ENCODE data around the gene IL6ST.
A peak's percentile ranks its signal among the peaks of the same experiment; 100 is the strongest.

IL6ST gene

DNA sequence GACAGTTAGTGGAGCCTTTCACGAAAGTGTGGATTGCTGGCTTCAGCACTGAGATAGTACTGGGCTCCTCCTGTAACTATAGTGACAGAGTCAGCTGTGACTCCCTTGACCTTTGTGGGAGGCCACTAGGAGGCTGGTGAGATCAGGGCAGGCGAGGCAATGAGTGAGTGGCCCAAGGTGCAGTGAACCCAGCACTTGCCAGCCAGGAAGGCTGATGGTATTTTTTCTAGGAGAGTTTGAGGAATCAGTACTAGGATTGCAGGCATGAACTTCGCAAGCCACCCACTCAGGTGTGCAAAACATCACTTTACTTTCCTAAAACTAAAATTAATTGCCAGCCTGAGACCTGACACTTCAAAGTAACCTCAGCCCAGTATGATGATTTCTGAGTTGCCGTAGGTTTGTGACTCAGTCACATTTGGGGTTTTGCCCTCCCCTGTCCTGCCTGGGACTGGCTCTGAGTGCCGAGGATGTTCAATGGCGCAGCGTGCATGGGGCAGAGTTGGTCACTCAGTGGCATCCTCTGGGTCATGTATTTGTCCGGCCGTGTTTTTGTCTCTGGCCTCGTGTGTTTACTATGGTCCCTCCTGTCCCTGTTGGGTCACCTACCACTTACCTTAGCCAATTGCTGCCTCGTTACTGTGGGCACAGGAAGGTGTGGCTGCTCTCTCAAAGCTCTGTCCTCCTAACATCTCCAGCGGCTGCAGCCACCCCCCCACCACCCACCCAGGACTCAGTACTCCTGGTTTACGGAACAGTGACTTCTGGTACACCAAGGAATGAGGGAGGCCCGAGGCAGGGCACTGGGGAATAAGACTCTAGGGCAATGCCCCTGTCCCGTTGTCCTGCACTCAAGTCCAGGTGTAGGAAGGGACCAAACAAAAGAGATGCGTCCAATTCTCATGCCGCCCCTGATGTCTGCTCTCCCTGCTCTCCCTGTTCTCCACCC lies 76.4 kb downstream of the IL6ST start:
- no peak for DNase-seq

- DNase-seq: no peak
These were observed 77.2 kb downstream of the IL6ST start for GRCh38 chr5:55917402-55918086.

DNA sequence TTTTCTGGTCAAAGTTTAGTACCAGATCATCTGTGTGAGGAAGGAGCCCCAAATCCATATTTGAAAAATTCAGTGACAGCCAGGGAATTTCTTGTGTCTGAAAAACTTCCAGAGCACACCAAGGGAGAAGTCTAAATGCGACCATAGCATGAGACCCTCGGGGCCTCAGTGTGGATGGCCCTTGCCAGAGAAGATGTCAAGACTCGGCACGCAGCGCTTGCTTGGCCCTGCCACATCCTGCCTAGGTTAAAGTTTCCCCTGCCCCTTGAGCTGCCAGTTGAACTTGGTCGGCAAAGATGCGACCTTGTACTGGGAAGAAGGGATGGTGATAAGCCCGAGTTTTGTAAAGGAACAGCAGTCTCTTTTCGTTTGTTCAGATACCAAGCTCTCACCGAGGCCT lies 77.8 kb downstream of the IL6ST start:
- no peak for DNase-seq

GRCh38 chr5:55915783-55916182 lies 79.0 kb downstream of the IL6ST start:
- DNase-seq: no peak

DNA sequence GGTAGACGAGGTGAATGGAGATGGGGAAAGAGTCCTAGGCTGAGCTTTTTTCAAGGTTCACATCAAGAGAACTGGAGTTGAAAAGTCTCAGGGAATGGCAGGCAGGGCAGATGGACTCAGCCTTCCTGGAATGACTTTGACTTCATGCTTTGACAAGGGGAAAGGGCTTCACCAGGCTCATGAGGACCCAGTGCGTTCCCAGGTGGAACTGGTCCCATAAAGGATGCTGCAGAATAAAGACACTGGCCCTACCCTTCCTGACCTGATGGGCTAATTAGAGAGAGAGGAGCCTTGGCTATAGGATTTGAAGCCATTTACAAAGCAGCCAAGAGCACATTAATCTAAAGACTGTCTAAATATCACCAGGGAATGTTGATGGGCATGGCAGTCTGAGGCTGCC lies 79.8 kb downstream of the IL6ST start:
- no peak for DNase-seq

DNA sequence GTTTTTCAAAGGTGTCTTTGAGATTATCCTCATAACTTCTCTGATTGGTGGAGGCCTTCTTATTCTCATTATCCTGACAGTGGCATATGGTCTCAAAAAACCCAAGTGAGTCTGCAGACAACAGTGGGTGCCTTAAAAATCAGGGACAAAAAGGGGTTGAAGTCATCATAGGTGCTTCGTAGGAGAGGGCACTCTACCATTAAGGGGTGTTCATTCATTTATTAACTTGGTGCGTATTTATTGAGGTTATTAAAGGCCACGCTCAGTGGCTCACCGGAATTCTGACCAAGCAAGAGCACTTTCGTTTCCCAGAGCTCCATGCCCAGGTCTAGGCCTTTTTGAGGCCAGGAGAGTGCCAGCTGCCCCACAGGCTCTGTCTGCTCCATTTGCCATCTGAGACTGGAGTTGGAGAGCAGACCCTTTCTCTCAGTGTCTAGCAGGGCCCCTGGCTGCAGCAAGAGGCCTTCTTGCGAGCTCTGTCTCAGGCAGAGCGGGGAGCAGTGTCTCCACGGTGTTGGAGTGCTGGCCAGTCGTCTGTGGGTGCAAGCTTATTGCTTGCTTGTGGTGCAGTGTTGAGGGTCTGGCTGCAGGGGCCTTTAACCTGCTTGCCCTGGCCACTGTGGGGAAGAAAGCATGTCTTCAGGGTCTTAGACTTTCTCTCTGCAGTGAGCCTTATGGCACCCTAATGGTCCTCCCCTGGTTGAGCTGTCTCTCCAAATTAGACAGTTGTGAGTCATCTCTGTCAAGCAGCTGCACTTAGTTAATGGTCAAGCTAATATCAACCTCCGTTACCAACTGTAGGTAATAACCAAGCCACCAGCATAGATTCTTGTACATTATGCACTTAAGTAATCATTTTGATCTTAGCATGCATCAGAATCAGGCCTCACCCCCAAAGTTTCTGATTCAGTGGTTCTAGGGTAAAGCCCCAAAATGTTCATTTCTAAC lies 81.0 kb downstream of the IL6ST start:
- DNase-seq: no peak

DNA sequence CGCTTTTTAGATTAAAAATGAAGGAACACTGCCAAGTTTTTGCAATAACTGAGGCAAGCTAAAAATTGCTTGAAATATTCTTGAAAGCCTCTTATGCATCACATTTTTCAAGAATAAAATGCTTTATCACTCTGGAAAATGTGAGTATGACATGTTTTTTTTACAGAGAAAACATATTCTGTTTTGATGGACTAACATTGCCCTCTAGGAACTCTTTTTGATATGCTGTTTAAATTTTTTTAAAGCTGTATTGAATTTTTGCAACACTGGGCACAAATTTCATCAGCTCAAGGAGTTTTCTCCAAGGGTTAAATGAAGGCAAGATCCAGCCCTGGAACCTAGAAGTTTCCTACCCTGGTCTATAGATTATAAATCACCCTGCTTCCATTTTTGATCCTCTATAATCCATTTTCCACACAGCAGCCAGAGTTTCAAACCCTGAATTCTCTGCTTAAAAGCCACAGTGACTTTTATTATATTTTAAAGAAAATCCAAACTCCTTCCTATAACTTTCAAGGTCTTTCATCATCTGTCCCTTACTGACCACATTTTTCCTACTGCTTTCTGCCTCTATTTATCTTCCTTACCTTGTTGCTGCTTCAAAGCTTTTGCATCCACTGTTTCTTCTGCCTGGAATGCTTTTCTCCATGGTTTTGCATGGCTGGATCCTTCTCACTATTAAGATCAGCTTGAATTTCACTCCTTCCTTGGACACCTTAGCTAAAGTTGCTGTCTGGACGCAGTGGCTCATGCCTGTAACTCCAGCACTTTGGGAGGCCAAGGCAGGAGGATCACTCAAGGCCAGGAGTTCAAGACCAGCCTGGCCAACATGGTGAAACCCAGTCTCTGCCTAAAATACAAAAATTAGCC lies 82.7 kb downstream of the IL6ST start:
- DNase-seq: no peak

DNA sequence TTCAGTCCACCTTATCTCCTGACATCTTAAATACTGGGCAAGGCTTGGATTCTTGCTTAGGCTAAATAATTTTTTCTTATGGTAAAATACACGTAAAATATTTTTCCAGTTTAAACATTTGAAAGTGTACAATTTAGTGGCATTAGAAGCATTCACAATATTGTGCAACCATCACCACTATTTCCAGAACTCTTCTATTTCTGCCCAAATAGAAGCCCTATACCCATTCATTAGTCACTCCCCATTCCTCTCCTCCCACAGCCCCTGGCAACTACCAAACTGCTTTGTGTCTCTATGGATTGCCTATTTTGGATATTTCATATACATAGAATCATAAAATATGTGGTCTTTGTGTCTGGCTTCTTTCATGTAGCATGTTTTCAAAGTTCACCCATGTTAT lies 86.0 kb downstream of the IL6ST start:
- DNase-seq: no peak

DNA sequence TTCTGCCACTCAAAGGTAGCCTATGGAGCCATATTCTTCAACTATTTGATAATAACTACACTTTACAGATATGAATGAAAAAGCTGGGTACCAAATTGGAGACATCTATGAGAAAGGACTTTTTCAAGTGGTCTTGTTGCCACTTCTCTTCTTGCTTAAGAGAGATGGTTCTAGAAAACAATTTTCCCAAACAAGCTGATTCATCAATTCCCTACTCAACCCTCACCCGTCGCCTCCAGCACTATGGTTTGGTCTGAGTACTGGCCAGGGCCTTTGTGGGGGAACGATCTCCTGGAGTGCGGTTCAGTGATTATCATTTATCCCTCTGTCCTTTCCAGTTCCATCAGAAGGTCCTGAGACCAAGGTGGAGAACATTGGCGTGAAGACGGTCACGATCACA lies 86.8 kb downstream of the IL6ST start:
- DNase-seq: no peak

GRCh38 chr5:55905251-55905650 lies 89.5 kb downstream of the IL6ST start:
- no peak for DNase-seq

- DNase-seq: no peak
These were observed 90.6 kb downstream of the IL6ST start for GRCh38 chr5:55904152-55904551.

- peak; percentile 68 to 80 for DNase-seq
These were observed 91.6 kb downstream of the IL6ST start for GRCh38 chr5:55903121-55903701.

DNA sequence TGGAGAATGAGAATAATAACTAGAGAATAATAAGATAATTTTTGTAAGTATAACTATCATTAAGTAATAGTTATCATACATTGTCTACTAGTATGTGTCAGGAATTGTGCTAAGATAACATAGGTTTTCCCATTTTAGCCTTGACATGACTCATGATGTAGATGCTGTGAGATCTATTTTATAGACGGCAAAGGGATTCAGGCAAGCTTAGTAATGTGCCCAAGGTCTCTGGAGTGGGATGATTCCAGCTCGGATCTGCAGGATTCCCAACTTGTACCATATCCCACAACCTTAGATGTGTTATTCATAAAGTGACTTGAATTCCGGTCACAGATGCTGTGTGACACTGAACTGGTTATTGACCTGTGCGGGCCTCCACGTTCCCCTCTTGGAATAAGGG lies 92.1 kb downstream of the IL6ST start:
- DNase-seq: no peak

GRCh38 chr5:55900776-55901175 lies 94.0 kb downstream of the IL6ST start:
- no peak for DNase-seq

DNA sequence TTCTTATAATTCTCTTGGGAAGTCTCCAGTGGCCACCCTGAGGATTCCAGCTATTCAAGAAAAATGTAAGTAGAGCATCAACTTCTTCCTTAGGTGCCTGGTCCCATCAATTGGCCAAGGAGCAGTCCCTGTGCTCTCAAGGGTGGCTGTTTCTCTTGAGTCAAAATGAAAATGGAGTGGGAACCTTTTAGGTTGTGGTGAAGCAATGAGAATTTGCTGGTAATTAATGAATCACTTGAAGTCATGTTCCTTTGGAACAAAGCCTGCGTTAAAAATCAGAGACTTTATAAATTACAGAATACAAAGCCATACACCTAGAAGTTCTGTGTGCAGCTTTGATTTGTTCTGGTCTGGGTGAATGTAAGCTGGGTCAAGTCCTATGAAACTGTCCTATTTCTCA lies 94.7 kb downstream of the IL6ST start:
- no peak for DNase-seq

GRCh38 chr5:55899344-55899743 lies 95.4 kb downstream of the IL6ST start:
- no peak for DNase-seq

DNA sequence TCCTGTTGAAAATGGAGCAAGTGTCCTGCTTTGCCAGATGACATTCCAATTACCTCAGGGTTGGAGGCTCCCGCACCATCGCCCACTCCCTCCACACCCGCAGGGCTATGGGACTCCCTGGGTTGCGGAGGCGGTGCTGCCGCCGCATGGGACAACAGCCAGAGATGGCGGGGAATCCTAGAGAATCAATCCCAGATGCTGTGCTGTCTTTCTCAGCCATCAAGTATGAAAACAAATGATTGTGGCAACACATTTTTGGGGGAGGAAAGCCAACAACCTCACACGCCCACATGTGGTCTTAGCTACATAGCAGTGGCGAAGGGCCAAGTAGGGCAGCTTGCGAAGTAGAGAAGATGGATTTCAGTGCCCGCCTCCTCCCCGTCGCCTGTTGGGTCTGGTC lies 96.9 kb downstream of the IL6ST start:
- DNase-seq: no peak

DNA sequence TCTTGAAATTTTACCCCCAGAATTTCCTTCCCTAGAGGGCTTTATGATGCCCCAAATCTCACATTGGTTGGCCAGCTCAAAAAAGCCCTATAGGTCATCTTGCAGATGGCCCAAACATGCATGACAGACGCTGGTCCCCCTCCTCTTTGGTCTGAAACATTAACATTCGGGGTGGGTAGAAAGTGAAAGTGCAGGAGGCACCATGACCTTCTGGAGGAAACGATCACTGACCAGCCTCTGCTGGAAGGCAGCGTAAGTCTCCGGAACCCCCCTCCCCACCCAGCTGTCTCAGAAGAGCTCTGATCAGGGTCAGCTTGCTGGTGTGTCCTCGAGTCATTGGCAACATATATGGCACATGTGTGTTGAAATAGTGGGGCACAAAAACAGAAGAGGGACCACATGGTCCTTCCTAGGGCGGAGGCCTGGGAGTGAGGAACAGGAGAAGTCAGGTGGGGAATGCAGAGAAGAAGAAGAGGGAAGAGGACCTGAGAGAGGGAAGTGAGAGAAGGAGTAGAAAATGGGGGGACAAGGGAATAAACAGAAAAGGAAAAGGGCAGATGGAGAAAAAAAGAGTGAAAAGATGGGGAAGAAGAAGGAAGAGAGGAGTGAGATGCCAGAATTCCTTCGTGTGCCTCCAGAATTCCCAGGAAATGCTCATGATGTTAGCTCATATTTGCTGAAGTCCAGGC lies 97.4 kb downstream of the IL6ST start:
- no peak for DNase-seq

DNA sequence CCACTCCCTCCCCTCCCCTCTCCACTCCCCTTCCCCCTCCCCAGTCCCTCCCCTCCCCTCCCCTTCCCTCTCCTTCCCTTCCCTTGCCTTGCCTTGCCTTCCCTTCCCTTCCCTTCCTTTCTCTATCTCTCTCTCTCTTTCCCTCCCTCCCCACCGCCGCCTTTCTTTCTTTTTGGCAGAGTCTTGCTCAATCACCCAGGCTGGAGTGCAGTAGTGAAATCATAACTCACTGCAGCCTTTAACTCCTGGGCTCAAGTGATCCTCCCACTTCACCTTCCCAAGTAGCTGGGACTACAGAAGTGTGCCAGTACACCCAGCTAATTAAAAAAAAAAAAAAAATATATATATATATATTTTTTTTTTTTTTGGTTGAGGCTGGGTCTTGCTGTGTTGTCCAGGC lies 98.1 kb downstream of the IL6ST start:
- no peak for DNase-seq

GRCh38 chr5:55896238-55896637 lies 98.5 kb downstream of the IL6ST start:
- no peak for DNase-seq

- DNase-seq: no peak
These were observed 99.4 kb downstream of the IL6ST start for GRCh38 chr5:55895346-55895745.
